T-helper 1 cell treated with Interleukin-12 subunit alpha and Interleukin-12 subunit beta and Interleukin-4 antibody, amounts not matched to agents 30 μg/mL and 1 μg/mL, for 36 hours (primary cell): ENCODE measurements around the gene SNN.

Source experiments
- H3K27ac Mint-ChIP-seq: one replicate; pipeline ENCODE4 v1.8.0; 2021; ENCODE audit warnings: mild to moderate bottlenecking, mixed read lengths
- H3K27me3 Mint-ChIP-seq: one replicate; pipeline ENCODE4 v1.8.0; 2021; ENCODE audit warnings: low read depth, mixed read lengths
- H3K36me3 Mint-ChIP-seq: one replicate; pipeline ENCODE4 v1.8.0; 2021; ENCODE audit warnings: low read depth, mixed read lengths
- H3K4me1 Mint-ChIP-seq: one replicate; pipeline ENCODE4 v1.8.0; 2021; ENCODE audit warnings: low read depth, mixed read lengths
- H3K4me3 Mint-ChIP-seq: one replicate; pipeline ENCODE4 v1.8.0; 2021; ENCODE audit warnings: mild to moderate bottlenecking, moderate library complexity, mixed read lengths
- H3K9me3 Mint-ChIP-seq: one replicate; pipeline ENCODE4 v1.8.0; 2021; ENCODE audit warnings: mixed read lengths

The SNN gene

GRCh38 chr16:11707679-11708197 is 39.5 kb downstream of the SNN start:
- no peak overlapping the region for H3K4me3 Mint-ChIP-seq
- H3K27me3 Mint-ChIP-seq, result no peaks in the 10 kb centered on the region
- peaks cover 28% of the 10 kb centered on the region for H3K36me3 Mint-ChIP-seq
- H3K27ac Mint-ChIP-seq, result no peak overlapping the region
- H3K4me1 Mint-ChIP-seq, result peaks cover 11% of the 10 kb centered on the region
- H3K9me3 Mint-ChIP-seq, result no peaks in the 10 kb centered on the region

GRCh38 chr16:11708421-11708820 is 40.2 kb downstream of the SNN start:
- Mint-ChIP-seq H3K9me3 (no peaks in the 10 kb centered on the region), H3K4me3 (no peak overlapping the region), H3K36me3 (peaks cover 23% of the 10 kb centered on the region), H3K27me3 (no peaks in the 10 kb centered on the region), H3K4me1 (peaks cover 9% of the 10 kb centered on the region), H3K27ac (no peak overlapping the region)

- no peak overlapping the region for H3K4me3 Mint-ChIP-seq
- no peaks in the 10 kb centered on the region for H3K27me3 Mint-ChIP-seq
- no peaks in the 10 kb centered on the region for H3K9me3 Mint-ChIP-seq
- peaks cover 32% of the 10 kb centered on the region for H3K36me3 Mint-ChIP-seq
- H3K4me1 Mint-ChIP-seq, result peaks cover 10% of the 10 kb centered on the region
- H3K27ac Mint-ChIP-seq, result no peak overlapping the region
Observed at GRCh38 chr16:11711662-11712061, 43.4 kb downstream of the SNN start.

- Mint-ChIP-seq H3K4me3 (no peak overlapping the region), H3K27ac (no peak overlapping the region), H3K27me3 (no peaks in the 10 kb centered on the region), H3K9me3 (no peaks in the 10 kb centered on the region), H3K4me1 (peaks cover 10% of the 10 kb centered on the region), H3K36me3 (peaks cover 33% of the 10 kb centered on the region)
Observed at GRCh38 chr16:11712122-11712521, 43.9 kb downstream of the SNN start.

GRCh38 chr16:11715246-11715947 is 47.1 kb downstream of the SNN start:
- H3K4me3 Mint-ChIP-seq, result no peak overlapping the region
- H3K27ac Mint-ChIP-seq, result no peak overlapping the region
- H3K36me3 Mint-ChIP-seq, result peaks cover 35% of the 10 kb centered on the region
- no peaks in the 10 kb centered on the region for H3K9me3 Mint-ChIP-seq
- H3K27me3 Mint-ChIP-seq, result no peaks in the 10 kb centered on the region
- peaks cover 11% of the 10 kb centered on the region for H3K4me1 Mint-ChIP-seq

- Mint-ChIP-seq H3K27ac (no peak overlapping the region), H3K9me3 (no peaks in the 10 kb centered on the region), H3K4me3 (no peak overlapping the region), H3K36me3 (peaks cover 35% of the 10 kb centered on the region), H3K4me1 (peaks cover 12% of the 10 kb centered on the region), H3K27me3 (no peaks in the 10 kb centered on the region)
Observed at GRCh38 chr16:11716336-11716735, 48.1 kb downstream of the SNN start.

- no peak overlapping the region for H3K27ac Mint-ChIP-seq
- H3K36me3 Mint-ChIP-seq, result peaks cover 46% of the 10 kb centered on the region
- no peaks in the 10 kb centered on the region for H3K9me3 Mint-ChIP-seq
- no peak overlapping the region for H3K4me3 Mint-ChIP-seq
- H3K4me1 Mint-ChIP-seq, result peaks cover 18% of the 10 kb centered on the region
- H3K27me3 Mint-ChIP-seq, result no peaks in the 10 kb centered on the region
Observed at GRCh38 chr16:11717811-11718210, 49.6 kb downstream of the SNN start.

- Mint-ChIP-seq H3K27ac (no peak overlapping the region), H3K4me1 (peaks cover 23% of the 10 kb centered on the region), H3K4me3 (no peak overlapping the region), H3K9me3 (no peaks in the 10 kb centered on the region), H3K27me3 (no peaks in the 10 kb centered on the region), H3K36me3 (peaks cover 53% of the 10 kb centered on the region)
Observed at GRCh38 chr16:11719171-11719570, 50.9 kb downstream of the SNN start.

- Mint-ChIP-seq H3K27ac (no peak overlapping the region), H3K27me3 (no peaks in the 10 kb centered on the region), H3K36me3 (peaks cover 54% of the 10 kb centered on the region)
Observed at GRCh38 chr16:11719762-11720161, 51.5 kb downstream of the SNN start.

GRCh38 chr16:11721781-11722467 is 53.7 kb downstream of the SNN start:
- no peak overlapping the region for H3K4me3 Mint-ChIP-seq
- no peaks in the 10 kb centered on the region for H3K27me3 Mint-ChIP-seq
- H3K27ac Mint-ChIP-seq, result no peak overlapping the region
- peaks cover 45% of the 10 kb centered on the region for H3K36me3 Mint-ChIP-seq
- H3K4me1 Mint-ChIP-seq, result peaks cover 21% of the 10 kb centered on the region
- H3K9me3 Mint-ChIP-seq, result no peaks in the 10 kb centered on the region

More at GRCh38 chr16:11719762-11720161, 51.5 kb downstream of the SNN start:
- Mint-ChIP-seq H3K4me3 (no peak overlapping the region), H3K9me3 (no peaks in the 10 kb centered on the region), H3K4me1 (peaks cover 20% of the 10 kb centered on the region)

- Mint-ChIP-seq H3K27me3 (no peaks in the 10 kb centered on the region), H3K4me3 (no peak overlapping the region), H3K27ac (no peak overlapping the region), H3K36me3 (peaks cover 47% of the 10 kb centered on the region), H3K9me3 (no peaks in the 10 kb centered on the region), H3K4me1 (peaks cover 21% of the 10 kb centered on the region)
Observed at GRCh38 chr16:11722468-11722808, 54.2 kb downstream of the SNN start.

- peaks cover 60% of the 10 kb centered on the region for H3K36me3 Mint-ChIP-seq
- H3K4me1 Mint-ChIP-seq, result peaks cover 43% of the 10 kb centered on the region
- no peak overlapping the region for H3K27ac Mint-ChIP-seq
- no peaks in the 10 kb centered on the region for H3K27me3 Mint-ChIP-seq
- H3K4me3 Mint-ChIP-seq, result no peak overlapping the region
- H3K9me3 Mint-ChIP-seq, result no peaks in the 10 kb centered on the region
Observed at GRCh38 chr16:11725457-11725856, 57.2 kb downstream of the SNN start.

GRCh38 chr16:11726008-11726407 is 57.8 kb downstream of the SNN start:
- Mint-ChIP-seq H3K27ac (no peak overlapping the region), H3K36me3 (peaks cover 61% of the 10 kb centered on the region), H3K4me3 (no peak overlapping the region), H3K9me3 (no peaks in the 10 kb centered on the region), H3K4me1 (peaks cover 46% of the 10 kb centered on the region), H3K27me3 (no peaks in the 10 kb centered on the region)

GRCh38 chr16:11727796-11728543 is 59.7 kb downstream of the SNN start:
- H3K4me1 Mint-ChIP-seq, result peaks cover 44% of the 10 kb centered on the region
- peak overlapping the region; percentile 49 for H3K27ac Mint-ChIP-seq
- H3K36me3 Mint-ChIP-seq, result peaks cover 55% of the 10 kb centered on the region
- H3K9me3 Mint-ChIP-seq, result no peaks in the 10 kb centered on the region
- H3K4me3 Mint-ChIP-seq, result no peak overlapping the region
- H3K27me3 Mint-ChIP-seq, result no peaks in the 10 kb centered on the region
